GM12892 (cell line): ENCODE data around the gene TMEM114.
"Not testable (repeated sequence)": the region's sequence is repeated elsewhere in the genome, so short reads cannot be mapped to it uniquely, and the experiment has no call there.

Experiments
- DNase-seq: peaks from one replicate; pipeline ENCODE4 v3.0.0; 2011; ENCODE audit not compliant: insufficient read length
- FAIRE-seq: peaks from 2 replicates; lab custom pipeline; 2011; peaks lifted over from hg19 to GRCh38; lab: Jason Lieb, UNC
- POLR2A ChIP-seq: IDR thresholded peaks from 2 replicates; pipeline ENCODE4 v1.6.1; 2011; ENCODE audit warnings: low read depth, low read length, control low read depth
- POLR2AphosphoS5 ChIP-seq: IDR thresholded peaks from 2 replicates; pipeline ENCODE4 v1.6.1; 2011; ENCODE audit warnings: low read depth, low read length, control low read depth
- TAF1 ChIP-seq: IDR thresholded peaks from 2 replicates; pipeline ENCODE4 v1.6.1; 2011; ENCODE audit warnings: low read depth, mild to moderate bottlenecking, control low read depth, low read length, borderline replicate concordance

The TMEM114 gene

DNA sequence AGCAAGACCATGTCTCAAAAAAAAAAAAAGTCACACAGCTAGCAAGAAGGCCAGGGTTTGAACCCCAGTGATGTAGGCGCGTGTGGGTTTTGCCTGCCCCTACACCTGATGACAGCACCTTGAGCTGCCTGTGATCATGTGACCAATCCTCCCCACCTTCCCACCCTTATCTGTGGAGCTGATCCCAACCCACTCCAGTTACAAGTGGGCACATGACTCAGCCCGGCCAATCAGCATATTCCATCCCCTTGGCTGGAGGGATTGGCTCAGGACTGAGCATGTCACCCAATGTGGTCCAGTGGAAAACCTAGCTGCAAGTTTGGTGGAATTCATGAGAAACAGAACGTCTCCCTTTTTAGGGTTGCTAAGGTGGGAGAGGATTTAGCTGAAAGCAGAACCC is 6.6 kb downstream of the TMEM114 start:
- DNase-seq: no peak
- no peak for FAIRE-seq
- TF ChIP-seq POLR2A: no peak
- TF ChIP-seq POLR2AphosphoS5: no peak
- no peak for TF ChIP-seq TAF1

DNA sequence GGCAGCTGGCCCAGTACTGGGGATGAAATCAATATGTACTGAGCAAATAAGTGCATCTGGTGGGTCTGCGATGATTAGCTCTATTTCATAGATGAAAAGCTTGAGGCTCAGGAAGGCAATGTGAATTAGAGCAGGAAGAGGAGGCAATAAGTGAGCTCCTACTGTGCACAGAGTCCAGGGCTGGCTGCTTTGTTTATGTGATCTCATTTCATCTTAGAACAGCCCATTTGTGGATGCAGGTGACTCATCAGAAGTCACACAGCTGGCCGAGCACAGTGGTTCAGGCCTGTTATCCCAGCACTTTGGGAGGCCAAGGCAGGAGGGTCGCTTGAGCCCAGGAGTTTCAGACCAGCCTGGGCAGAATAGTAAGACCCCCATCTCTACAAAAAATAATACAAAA is 7.1 kb downstream of the TMEM114 start:
- FAIRE-seq (no peak), DNase-seq (no peak)
- TF ChIP-seq POLR2A: no peak
- no peak for TF ChIP-seq TAF1
- TF ChIP-seq POLR2AphosphoS5: no peak

DNA sequence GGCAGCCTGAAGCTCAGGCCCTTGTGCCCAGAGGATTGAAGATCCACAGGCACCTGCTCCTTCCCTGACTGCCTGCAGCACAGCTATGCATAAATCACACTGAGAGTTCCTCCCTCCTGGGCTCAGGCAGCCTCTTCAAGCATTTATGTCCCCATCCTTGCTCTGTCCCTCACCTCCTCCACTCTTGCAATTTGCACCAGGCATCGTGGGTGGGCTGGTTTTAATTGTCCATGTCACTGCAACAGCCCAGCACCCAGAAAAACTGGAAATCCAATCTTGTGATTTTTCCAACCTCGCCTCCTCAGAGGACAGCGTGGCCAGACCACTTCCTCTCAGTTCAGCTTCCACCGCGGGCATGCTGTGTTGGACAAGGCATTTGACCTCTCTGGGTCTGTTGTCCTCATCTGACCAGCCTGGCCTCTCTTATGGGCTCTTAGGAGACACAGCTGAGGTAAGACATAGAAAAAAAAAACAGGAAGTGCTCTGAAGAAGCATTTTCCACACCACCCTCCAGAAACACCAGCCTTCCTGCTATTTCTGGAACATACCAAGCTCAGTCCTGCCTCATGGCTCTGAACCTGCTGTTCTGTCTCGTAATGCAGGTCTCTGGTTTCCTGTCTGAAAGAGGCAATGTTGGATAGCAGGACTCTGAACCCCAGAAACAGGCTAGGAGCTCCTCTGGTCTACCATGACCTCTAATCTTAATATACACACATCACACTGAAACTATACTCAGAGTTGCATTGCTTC is 8.3 kb downstream of the TMEM114 start:
- no peak for DNase-seq
- TF ChIP-seq TAF1 (no peak), POLR2AphosphoS5 (no peak), POLR2A (no peak)

DNA sequence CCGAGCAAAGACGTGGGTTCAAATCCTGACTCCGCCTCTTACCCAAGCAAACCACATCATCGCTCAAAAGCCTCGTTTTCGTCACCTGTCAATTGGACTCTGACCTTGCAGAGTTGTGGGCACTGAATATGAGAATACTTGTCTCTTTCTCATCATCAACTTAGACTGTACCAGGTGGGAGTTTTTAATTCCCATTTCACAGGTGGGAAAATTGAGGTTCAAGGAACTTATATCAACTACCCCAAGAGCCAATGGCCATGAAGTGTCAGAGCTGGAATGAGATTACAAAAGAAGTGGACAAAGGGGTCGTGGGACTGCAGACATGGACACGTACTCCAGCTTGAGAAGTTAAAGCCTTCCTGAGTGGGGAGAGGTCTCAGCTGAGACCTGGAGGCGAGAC is 10.8 kb downstream of the TMEM114 start:
- DNase-seq: no peak
- no peak for FAIRE-seq
- TF ChIP-seq POLR2AphosphoS5: no peak

More for the DNA sequence above, 8.3 kb downstream of the TMEM114 start:
- FAIRE-seq: no peak

DNA sequence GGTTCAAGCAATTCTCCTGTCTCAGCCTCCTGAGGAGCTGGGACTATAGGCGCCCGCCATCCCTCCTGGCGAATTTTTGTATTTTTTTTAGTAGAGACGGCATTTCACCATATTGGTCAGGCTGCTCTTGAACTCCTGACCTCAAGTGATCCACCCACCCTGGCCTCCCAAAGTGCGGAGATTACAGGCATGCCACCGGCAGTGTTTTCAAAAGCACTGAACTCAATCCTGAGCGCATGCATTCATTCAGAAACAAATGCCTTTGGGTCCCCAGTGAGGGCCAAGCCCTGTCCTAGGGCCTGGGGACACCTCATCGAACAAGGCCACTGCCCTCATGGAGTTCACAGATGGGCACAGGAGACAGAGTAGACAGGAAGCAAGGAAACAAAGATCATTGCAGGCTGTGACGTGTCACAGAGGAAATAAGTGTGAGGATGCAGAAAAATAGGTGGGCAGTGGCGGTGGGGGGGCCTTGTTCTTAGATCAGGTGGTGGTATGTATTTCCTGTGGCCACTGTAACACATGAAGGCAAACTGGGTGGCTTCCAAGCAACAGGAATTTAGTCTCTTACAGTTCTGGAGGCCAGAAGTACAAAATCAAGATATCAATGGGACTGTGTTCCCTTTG is 12.5 kb downstream of the TMEM114 start:
- no peak for TF ChIP-seq TAF1
- no peak for TF ChIP-seq POLR2A
- TF ChIP-seq POLR2AphosphoS5: no peak
- FAIRE-seq: no peak

DNA sequence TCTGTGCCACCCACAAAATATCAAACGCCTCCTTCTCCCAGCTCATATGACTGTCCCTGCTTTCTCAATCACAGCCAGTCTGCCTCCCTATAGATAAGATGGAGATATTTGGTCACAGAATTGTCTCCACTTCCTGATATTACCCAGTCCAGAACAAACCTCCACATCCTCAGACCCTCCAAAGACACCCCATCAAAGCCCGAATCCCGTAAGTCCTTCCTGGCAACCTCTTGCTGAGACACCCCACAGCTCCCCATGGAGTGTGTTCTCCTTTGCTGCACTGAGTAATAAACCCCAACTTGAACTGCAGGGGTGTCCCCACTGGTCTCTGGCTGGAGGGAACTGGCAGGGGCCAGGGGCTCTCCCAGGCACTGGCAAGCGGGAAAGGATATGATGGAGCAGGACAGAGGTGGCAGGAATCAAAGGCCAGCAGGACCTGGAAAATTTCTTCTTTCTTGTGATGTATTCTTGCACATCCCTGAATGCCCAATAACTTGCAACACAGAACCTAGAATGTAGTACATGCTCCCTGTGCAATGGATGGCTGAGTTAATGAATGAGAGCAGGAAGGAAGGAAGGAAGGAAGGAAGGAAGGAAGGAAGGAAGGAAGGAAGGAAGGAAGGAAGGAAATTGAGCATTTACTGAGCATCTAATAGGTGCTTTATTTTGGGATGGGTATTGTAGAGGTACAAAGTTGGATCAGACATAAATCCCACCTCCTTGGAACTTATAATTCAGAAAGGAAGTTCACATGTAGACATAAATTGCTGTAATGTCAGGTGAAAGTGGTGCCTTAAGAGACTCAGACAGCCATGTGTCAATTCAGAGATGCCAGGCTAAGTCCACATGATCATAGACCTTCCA is 13.9 kb downstream of the TMEM114 start:
- TF ChIP-seq TAF1: no peak
- DNase-seq (no peak), FAIRE-seq (no peak)

More for the DNA sequence above, 12.5 kb downstream of the TMEM114 start:
- DNase-seq: no peak

DNA sequence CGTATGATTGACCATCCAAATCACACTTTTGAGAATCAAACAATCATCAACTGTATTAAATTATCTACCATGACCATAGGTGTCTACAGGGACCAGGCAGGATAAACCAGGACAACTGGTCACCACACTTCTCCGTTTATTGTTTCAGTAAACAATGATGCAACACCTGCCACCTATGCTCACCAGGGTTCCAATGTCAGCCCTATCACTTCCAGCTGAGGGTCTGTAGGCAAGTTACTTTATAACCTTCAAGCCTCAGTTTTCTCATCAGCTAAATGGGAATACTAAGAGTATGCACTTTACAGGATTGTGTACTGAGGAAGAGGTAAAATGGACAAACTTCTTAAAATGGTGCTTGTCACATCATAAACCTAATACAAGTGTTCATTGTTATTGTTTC is 14.9 kb downstream of the TMEM114 start:
- TF ChIP-seq TAF1 (no peak), POLR2AphosphoS5 (no peak), POLR2A (no peak)
- DNase-seq: no peak
- FAIRE-seq: no peak

DNA sequence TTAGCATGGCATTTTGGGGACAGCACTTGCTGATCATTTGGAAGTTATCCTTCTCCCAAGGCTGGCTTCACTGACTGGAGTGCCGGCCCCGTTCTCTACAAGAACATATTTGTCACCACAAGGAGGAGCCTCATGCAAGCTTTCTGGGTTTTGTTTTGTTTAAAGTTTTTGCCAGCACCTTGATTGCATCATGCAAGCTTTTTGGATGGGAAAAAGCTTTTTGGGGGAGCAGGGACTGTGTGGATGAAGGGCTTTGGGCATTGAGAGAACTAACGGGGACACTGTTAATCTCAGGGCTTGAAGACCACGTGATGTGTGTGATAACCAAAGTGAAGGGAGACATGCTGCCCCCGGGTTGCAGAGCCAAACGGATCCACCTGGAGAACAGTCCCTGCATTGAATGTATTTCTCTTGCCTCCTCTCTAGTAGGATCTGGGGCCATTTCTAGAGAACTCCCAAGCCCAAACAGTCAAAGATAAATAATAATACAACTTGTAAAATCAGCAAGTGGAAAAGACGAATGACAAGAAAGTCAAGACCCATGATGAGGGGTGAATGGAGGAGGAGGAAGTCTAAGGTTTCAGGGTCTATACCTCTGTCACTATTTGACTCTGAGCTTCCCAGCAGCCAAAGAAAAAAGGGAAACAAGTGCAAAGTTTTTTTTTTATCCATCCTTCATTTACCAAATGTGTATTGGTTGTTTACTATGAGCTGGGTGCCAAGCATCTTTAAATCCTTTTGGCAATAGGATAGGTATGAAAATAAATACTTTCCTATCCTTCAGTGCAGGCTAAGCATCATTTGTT is 17.2 kb downstream of the TMEM114 start:
- no peak for FAIRE-seq
- TF ChIP-seq TAF1: no peak
- no peak for TF ChIP-seq POLR2AphosphoS5
- TF ChIP-seq POLR2A: no peak
- no peak for DNase-seq

DNA sequence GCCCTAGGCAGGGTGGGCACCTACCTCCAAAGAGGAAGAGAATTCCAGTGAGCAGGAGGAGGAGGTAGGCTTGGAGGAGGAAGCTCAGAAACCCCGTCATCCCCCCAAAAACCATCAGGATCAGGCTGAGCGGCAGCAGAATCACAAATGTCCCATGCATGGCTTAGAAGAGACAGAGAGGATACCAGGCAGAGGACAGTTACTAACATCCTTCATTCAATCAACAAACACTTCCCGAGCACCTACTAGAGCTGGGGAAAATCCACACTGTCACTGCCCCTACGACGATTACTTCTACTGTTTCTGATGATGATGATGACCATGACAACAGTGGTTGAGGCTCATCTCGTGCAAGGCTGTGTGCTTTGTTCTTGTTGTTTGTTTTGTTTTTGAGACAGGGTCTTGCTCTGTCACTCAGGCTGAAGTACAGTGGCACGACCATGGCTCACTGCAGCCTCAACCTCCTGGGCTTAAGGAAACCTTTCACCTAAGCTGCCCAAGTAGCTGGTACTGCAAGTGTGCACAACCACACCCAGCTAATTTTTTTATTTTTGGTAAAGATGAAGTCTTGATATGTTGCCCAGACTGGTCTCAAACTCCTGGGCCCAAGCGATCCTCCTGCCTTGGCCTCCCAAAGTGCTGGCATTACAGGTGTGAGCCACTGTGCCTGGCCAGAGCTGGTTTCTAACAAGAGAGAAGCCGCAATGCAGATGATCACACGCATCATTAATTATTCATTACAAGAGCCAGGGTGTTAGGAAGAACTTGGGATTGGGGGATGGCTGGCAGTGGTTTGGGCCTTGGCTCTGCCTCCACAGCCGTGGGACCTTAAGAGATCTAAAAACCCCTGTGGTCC is 18.0 kb downstream of the TMEM114 start:
- TF ChIP-seq TAF1 (no peak), POLR2AphosphoS5 (no peak)
- no peak for DNase-seq
- FAIRE-seq: no peak

DNA sequence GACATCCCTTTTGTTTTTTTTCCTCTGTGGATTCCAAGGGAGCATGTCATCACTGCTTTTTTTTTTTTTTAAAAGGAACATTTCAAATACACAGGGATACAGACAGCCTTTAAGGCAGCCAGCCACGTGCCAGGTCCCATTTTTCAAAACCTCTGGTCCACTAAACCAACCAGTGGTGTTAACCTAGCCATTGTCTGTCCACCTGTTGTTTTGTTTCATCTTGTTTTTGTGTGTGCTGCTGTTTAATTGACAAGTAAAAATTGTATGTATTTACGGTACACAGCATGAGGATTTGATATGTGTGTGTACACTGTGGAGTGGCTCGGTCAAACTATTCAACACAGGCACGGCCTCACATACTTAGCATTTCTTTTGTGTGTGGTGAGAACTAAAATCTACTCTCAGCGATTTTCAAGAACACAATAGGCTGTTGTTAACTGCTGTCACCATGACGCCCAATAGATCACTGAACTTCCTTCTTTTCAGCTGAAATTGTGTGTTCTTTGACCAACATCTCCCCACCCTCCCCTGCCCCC is 19.2 kb downstream of the TMEM114 start:
- DNase-seq (no peak), FAIRE-seq (no peak)
- TF ChIP-seq POLR2A (no peak), POLR2AphosphoS5 (no peak), TAF1 (no peak)

DNA sequence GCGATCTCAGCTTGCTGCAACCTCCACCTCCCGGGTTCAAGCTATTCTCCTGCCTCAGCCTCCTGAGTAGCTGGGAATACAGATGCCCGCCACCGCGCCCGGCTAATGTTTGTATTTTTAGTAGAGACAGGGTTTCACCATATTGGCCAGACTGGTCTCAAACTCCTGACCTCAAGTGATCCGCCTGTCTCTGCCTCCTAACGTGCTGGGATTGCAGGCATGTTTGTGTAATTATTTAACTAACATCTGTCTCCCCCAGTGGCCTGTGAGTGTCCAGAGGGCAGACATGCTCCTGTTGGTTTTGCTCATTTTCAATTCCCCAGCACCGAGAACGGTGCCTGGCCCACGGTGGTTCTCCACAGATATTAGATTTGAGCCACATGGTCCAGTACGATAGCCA is 19.9 kb downstream of the TMEM114 start:
- FAIRE-seq, DNase-seq: not testable (repeated sequence)
